K562 (cell line): ENCODE results near the gene COQ3. TPM values are rescaled to one million over a fixed set of nuclear protein-coding genes. Genes with fewer than 3 reads are reported as not detected.
A peak's percentile ranks its signal among the peaks of the same experiment; 100 is the strongest.

Source experiments
- CHD1 ChIP-seq: fragments of 200-600 bp; sonication (generic); IDR thresholded peaks from one replicate; pipeline ENCODE4 v1.6.1; 2012; ENCODE audit warnings: mild to moderate bottlenecking, moderate library complexity, low read length, inconsistent platforms
- CHD2 ChIP-seq: IDR thresholded peaks from 2 replicates; pipeline ENCODE4 v1.6.1; 2011; ENCODE audit warnings: low read depth, low read length
- DACH1 ChIP-seq: fragments of 450-650 bp; IDR thresholded peaks from 2 replicates; pipeline ENCODE4 v1.6.1; 2018; ENCODE audit not compliant: partially characterized antibody
- ESRRB ChIP-seq: fragments of 250-450 bp; sonication (Bioruptor Pico); IDR thresholded peaks from 2 replicates; pipeline ENCODE4 v1.5.0; 2020; ENCODE audit warnings: mild to moderate bottlenecking, moderate library complexity, borderline replicate concordance
- FOXJ3 ChIP-seq: sonication (generic); formaldehyde crosslinking; IDR thresholded peaks from 2 replicates; pipeline ENCODE4 v1.4.0; 2020; ENCODE audit warnings: mild to moderate bottlenecking, missing genetic modification reagents
- HDAC3 ChIP-seq: fragments of 450-650 bp; IDR thresholded peaks from 2 replicates; pipeline ENCODE4 v1.6.1; 2018; ENCODE audit warnings: borderline replicate concordance, mild to moderate bottlenecking, moderate library complexity; ENCODE audit not compliant: partially characterized antibody
- LARP7 ChIP-seq: fragments of 450-650 bp; IDR thresholded peaks from 2 replicates; pipeline ENCODE4 v1.6.1; 2016
- MCM5 ChIP-seq: fragments of 450-650 bp; IDR thresholded peaks from 2 replicates; pipeline ENCODE4 v1.6.1; 2016; ENCODE audit warnings: low read depth
- NFYB ChIP-seq: IDR thresholded peaks from 2 replicates; pipeline ENCODE4 v1.6.1; 2011; ENCODE audit warnings: mild to moderate bottlenecking, moderate library complexity; ENCODE audit not compliant: insufficient read length; ENCODE audit errors: extremely low read depth
- NRF1 ChIP-seq, 2 experiments: fragments of 450-650 bp; IDR thresholded peaks in 1 of 2; conservative IDR thresholded peaks in 1 of 2; 2 replicates each; pipeline ENCODE4 v1.6.1; 2014; ENCODE audit warnings: mild to moderate bottlenecking in 2 of 2
- POLR2B ChIP-seq: fragments of 450-650 bp; IDR thresholded peaks from 2 replicates; pipeline ENCODE4 v1.6.1; 2018; ENCODE audit warnings: low read depth; ENCODE audit not compliant: partially characterized antibody
- STAT5B ChIP-seq: fragments of 250-450 bp; sonication (Bioruptor Pico); IDR thresholded peaks from 2 replicates; pipeline ENCODE4 v1.8.0; 2021; ENCODE audit warnings: mild to moderate bottlenecking, inconsistent platforms
- XRCC5 ChIP-seq: fragments of 200-400 bp; formaldehyde crosslinking; IDR thresholded peaks from 2 replicates; pipeline ENCODE4 v1.6.1; 2017; ENCODE audit warnings: low read depth, mild to moderate bottlenecking, low read length
- ZHX1 ChIP-seq: fragments of 150-350 bp; conservative IDR thresholded peaks from 2 replicates; pipeline ENCODE4 v1.6.1; 2014; ENCODE audit warnings: low read length
- ZNF217 ChIP-seq: sonication (generic); formaldehyde crosslinking; IDR thresholded peaks from 2 replicates; pipeline ENCODE4 v1.8.0; 2022; ENCODE audit warnings: mild to moderate bottlenecking, missing genetic modification reagents
- ZNF408 ChIP-seq: fragments of 250-450 bp; sonication (Bioruptor Pico); IDR thresholded peaks from 2 replicates; pipeline ENCODE4 v1.4.0; 2020; ENCODE audit warnings: low read depth, mild to moderate bottlenecking, moderate library complexity
- ZNF75A ChIP-seq: fragments of 450-650 bp; formaldehyde crosslinking; IDR thresholded peaks from 2 replicates; pipeline ENCODE4 v1.4.0; 2020; ENCODE audit warnings: mild to moderate bottlenecking
- ZSCAN32 ChIP-seq: fragments of 450-650 bp; formaldehyde crosslinking; IDR thresholded peaks from 2 replicates; pipeline ENCODE4 v1.4.0; 2020; ENCODE audit warnings: mild to moderate bottlenecking, moderate library complexity
- polyA plus RNA-seq, 8 experiments: library from polyadenylated mRNA; depleted of rRNA in 4 of 8; stranded (reverse) in 5 of 8; unstranded in 3 of 8; fragments of >200 nt; fragmentation: Nextera tagmentation in 2 of 8; fragmentation: Illumina TruSeq in 1 of 8; extraction: Ambion mirVana in 2 of 8; extraction: Trizol in 1 of 8; gene quantifications; 2 replicates each; pipeline versions ENCODE4 v1.2.1 to v1.2.3, GENCODE V29; 2011 to 2014; ENCODE audit warnings: inconsistent platforms in 1 of 8, missing spikeins in 1 of 8
- total RNA-seq, 7 experiments: library from RNA; depleted of rRNA in 6 of 7; stranded (reverse); fragments of >200 nt in 6 of 7; fragmentation: Illumina TruSeq in 2 of 7; extraction: Trizol in 2 of 7; gene quantifications; 2 replicates each; pipeline versions ENCODE4 v1.2.1 to v1.2.3, GENCODE V29; 2011 to 2021; ENCODE audit warnings: low replicate concordance in 1 of 7
- TF ChIP-seq, protein P1 (sequence below): fragments of 450-650 bp; IDR thresholded peaks from 2 replicates; pipeline ENCODE4 v1.6.1; 2016; ENCODE audit warnings: low read depth

Gene COQ3
- total and polyA plus RNA-seq, 9 of the 15 experiments (the other 6 are each of a cell fraction or from before 2014, with no cell fraction given) = 16.9 to 137 (median 33.9) TPM

GRCh38 chr6:99393698-99394531, at the start of gene COQ3 (continued):
- TF ChIP-seq, protein P1, sequence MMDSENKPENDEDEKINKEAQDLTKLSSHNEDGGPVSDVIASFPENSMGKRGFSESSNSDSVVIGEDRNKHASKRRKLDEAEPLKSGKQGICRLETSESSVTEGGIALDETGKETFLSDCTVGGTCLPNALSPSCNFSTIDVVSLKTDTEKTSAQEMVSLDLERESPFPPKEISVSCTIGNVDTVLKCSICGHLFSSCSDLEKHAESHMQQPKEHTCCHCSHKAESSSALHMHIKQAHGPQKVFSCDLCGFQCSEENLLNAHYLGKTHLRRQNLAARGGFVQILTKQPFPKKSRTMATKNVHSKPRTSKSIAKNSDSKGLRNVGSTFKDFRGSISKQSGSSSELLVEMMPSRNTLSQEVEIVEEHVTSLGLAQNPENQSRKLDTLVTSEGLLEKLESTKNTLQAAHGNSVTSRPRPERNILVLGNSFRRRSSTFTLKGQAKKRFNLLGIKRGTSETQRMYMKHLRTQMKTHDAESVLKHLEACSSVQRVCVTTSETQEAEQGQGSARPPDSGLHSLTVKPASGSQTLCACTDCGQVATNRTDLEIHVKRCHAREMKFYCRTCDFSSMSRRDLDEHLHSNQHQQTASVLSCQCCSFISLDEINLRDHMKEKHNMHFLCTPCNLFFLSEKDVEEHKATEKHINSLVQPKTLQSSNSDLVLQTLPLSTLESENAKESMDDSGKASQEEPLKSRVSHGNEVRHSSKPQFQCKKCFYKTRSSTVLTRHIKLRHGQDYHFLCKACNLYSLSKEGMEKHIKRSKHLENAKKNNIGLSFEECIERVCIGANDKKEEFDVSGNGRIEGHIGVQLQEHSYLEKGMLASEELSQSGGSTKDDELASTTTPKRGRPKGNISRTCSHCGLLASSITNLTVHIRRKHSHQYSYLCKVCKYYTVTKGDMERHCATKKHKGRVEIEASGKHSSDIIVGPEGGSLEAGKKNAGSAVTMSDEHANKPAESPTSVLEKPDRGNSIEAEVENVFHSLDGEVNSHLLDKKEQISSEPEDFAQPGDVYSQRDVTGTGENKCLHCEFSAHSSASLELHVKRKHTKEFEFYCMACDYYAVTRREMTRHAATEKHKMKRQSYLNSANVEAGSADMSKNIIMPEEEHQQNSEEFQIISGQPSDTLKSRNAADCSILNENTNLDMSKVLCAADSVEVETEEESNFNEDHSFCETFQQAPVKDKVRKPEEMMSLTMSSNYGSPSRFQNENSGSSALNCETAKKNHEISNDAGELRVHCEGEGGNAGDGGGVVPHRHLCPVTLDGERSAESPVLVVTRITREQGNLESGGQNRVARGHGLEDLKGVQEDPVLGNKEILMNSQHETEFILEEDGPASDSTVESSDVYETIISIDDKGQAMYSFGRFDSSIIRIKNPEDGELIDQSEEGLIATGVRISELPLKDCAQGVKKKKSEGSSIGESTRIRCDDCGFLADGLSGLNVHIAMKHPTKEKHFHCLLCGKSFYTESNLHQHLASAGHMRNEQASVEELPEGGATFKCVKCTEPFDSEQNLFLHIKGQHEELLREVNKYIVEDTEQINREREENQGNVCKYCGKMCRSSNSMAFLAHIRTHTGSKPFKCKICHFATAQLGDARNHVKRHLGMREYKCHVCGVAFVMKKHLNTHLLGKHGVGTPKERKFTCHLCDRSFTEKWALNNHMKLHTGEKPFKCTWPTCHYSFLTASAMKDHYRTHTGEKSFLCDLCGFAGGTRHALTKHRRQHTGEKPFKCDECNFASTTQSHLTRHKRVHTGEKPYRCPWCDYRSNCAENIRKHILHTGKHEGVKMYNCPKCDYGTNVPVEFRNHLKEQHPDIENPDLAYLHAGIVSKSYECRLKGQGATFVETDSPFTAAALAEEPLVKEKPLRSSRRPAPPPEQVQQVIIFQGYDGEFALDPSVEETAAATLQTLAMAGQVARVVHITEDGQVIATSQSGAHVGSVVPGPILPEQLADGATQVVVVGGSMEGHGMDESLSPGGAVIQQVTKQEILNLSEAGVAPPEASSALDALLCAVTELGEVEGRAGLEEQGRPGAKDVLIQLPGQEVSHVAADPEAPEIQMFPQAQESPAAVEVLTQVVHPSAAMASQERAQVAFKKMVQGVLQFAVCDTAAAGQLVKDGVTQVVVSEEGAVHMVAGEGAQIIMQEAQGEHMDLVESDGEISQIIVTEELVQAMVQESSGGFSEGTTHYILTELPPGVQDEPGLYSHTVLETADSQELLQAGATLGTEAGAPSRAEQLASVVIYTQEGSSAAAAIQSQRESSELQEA = 0 out of 2 replicates have a peak, but pooled peaks have one; percentile 9
- TF ChIP-seq ZNF75A (CRISPR knock-in tag) (no peak), DACH1 (no peak), CHD1 (peak; percentile 66), CHD2 (peak; percentile 90), FOXJ3 (no peak), STAT5B (CRISPR knock-in tag) (no peak), ZNF217 (no peak), ZSCAN32 (CRISPR knock-in tag) (no peak), XRCC5 (peak; percentile 79), ZHX1 (no peak), LARP7 (peak; percentile 13; the same call in 1 of the 2 replicates), HDAC3 (no peak), ESRRB (CRISPR knock-in tag) (no peak), NFYB (no peak), MCM5 (no peak), POLR2B (peak; percentile 83), ZNF408 (CRISPR knock-in tag) (no peak), NRF1 (conservative IDR thresholded peaks at IDR 0.05 in 1 of 2, IDR thresholded peaks at IDR 0.05 in 1 of 2) (peak; percentile 98)
